Nephron progenitor cell (in vitro differentiated cells): ENCODE measurements around the gene NBPF4.
"Not testable (repeated sequence)": the region's sequence is repeated elsewhere in the genome, so short reads cannot be mapped to it uniquely, and the experiment has no call there.

Experiments
- DNase-seq: peaks from one replicate; pipeline ENCODE4 v3.0.0; 2021
- H3K27ac Mint-ChIP-seq: 2 replicates; pipeline ENCODE4 v1.8.0; 2021; ENCODE audit warnings: mild to moderate bottlenecking, moderate library complexity, mixed read lengths
- H3K27me3 Mint-ChIP-seq: 2 replicates; pipeline ENCODE4 v1.8.0; 2021; ENCODE audit warnings: mild to moderate bottlenecking, low read depth, mixed read lengths; ENCODE audit not compliant: poor library complexity
- H3K36me3 Mint-ChIP-seq: 2 replicates; pipeline ENCODE4 v1.8.0; 2021; ENCODE audit warnings: low read depth, mixed read lengths
- H3K4me1 Mint-ChIP-seq: 2 replicates; pipeline ENCODE4 v1.8.0; 2021; ENCODE audit warnings: mixed read lengths
- H3K4me3 Mint-ChIP-seq: 2 replicates; pipeline ENCODE4 v1.8.0; 2021; ENCODE audit warnings: mild to moderate bottlenecking, moderate library complexity, mixed read lengths
- H3K9me3 Mint-ChIP-seq: 2 replicates; pipeline ENCODE4 v1.8.0; 2021; ENCODE audit warnings: mild to moderate bottlenecking, moderate library complexity, mixed read lengths
- TF ChIP-seq, protein P1 (sequence below): fragments of 200-600 bp; sonication (generic); IDR thresholded peaks from 2 replicates; pipeline ENCODE4 v1.5.0; 2021; ENCODE audit warnings: antibody characterized with exemption

NBPF4 gene

DNA sequence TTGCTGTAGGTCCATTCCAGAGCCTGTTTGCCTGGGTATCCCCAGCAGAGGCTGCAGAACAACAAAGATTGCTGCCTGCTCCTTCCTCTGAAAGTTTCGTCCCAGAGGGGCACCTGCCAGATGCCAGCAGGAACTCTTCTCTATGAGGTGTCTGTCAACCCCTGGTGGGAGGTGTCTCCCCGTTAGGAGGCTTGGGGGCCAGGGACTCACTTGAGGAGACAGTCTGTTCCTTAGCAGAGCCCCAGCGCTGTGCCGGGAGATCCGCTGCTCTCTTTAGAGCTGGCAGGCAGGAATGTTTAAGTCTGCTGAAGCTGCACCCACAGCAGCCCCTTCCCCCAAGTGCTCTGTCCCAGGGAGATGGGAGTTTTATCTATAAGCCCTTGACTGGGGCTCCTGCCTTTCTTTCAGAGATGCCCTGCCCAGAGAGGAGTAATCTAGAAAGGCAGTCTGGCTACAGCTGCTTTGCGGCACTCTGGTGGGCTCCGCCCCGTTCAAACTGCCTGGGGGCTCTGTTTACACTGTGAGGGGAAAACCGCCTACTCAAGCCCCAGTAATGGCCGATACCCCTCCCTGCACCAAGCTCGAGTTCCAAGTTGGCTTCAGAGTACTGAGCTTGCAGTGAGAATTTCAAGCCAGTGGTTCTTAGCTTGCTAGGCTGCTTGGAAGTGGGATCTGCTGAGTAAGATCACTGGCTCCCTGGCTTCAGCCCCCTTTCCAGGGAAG, 35.0 kb downstream of the NBPF4 start:
- TF ChIP-seq, protein P1, sequence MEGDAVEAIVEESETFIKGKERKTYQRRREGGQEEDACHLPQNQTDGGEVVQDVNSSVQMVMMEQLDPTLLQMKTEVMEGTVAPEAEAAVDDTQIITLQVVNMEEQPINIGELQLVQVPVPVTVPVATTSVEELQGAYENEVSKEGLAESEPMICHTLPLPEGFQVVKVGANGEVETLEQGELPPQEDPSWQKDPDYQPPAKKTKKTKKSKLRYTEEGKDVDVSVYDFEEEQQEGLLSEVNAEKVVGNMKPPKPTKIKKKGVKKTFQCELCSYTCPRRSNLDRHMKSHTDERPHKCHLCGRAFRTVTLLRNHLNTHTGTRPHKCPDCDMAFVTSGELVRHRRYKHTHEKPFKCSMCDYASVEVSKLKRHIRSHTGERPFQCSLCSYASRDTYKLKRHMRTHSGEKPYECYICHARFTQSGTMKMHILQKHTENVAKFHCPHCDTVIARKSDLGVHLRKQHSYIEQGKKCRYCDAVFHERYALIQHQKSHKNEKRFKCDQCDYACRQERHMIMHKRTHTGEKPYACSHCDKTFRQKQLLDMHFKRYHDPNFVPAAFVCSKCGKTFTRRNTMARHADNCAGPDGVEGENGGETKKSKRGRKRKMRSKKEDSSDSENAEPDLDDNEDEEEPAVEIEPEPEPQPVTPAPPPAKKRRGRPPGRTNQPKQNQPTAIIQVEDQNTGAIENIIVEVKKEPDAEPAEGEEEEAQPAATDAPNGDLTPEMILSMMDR = no peak
- peaks cover 10% of the 10 kb centered on the region for H3K27me3 Mint-ChIP-seq
- no peak overlapping the region for H3K4me3 Mint-ChIP-seq
- DNase-seq = peak; percentile 19
- H3K36me3 Mint-ChIP-seq = no peaks in the 10 kb centered on the region
- H3K9me3 Mint-ChIP-seq = peaks cover 51% of the 10 kb centered on the region
- H3K27ac Mint-ChIP-seq = no peak overlapping the region
- peaks cover 8% of the 10 kb centered on the region for H3K4me1 Mint-ChIP-seq

DNA sequence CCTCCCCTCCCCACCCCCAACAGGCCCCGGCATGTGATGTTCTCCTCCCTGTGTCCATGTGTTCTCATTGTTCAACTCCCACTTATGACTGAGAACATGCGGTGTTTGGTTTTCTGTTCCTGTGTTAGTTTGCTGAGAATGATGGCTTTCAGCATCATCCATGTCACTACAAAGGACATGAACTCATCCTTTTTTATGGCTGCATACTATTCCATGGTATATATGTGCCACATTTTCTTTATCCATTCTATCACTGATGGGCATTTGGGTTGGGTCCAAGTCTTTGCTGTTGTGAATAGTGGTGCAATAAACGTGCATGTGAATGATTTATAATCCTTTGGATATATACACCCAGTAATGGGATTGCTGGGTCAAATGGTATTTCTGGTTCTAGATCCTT, 40.3 kb downstream of the NBPF4 start:
- H3K4me3 Mint-ChIP-seq, DNase-seq, H3K27ac Mint-ChIP-seq, H3K36me3 Mint-ChIP-seq, H3K27me3 Mint-ChIP-seq: not testable (repeated sequence)
- Mint-ChIP-seq H3K9me3 (peaks cover 49% of the 10 kb centered on the region), H3K4me1 (peaks cover 21% of the 10 kb centered on the region)

DNA sequence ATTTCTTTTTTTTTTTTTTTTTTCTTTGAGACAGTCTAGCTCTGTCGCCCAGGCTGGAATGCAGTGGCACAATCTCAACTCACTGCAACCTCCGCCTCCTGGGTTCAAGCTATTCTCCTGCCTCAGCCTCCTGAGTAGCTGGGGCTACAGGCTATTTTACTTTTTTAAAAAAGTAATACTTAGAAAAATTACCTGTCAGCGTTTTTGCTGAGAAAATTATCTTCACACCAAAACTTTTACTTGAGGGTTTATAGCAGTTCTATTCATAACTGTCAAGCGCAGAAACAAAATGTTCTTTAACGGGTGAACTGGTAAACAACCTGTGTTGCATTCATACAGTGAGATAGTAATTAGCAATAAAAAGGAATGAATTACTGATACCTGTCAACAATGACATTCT, 42.2 kb downstream of the NBPF4 start:
- Mint-ChIP-seq H3K36me3 (peaks cover 21% of the 10 kb centered on the region), H3K9me3 (peaks cover 44% of the 10 kb centered on the region), H3K27me3 (no peaks in the 10 kb centered on the region), H3K4me1 (peaks cover 33% of the 10 kb centered on the region), H3K27ac (no peak overlapping the region), H3K4me3 (peak overlapping the region; percentile 95)
- TF ChIP-seq, protein P1 = no peak
- DNase-seq = no peak

DNA sequence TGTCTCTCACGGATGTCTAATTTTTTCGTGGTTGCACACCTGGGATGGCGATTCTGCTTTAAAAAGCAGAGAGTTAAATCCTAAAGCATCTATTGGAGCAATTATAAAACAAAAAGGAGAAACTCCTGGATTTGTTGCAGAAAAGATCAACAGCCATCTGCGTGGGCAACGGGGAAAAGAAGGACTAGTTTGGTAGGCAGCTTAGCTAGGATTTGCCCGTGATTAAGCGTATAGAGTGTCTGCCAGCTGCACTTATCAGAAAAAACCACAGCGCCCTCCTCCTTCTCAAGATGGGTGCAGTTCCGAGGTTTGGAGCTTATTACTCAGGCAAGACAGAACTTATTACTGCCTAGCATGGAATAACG, 43.2 kb downstream of the NBPF4 start:
- H3K36me3 Mint-ChIP-seq = peaks cover 32% of the 10 kb centered on the region
- H3K9me3 Mint-ChIP-seq = peaks cover 44% of the 10 kb centered on the region
- H3K27ac Mint-ChIP-seq = no peak overlapping the region
- peaks cover 33% of the 10 kb centered on the region for H3K4me1 Mint-ChIP-seq
- H3K27me3 Mint-ChIP-seq = no peaks in the 10 kb centered on the region
- TF ChIP-seq, protein P1 = no peak
- peak overlapping the region; percentile 95 for H3K4me3 Mint-ChIP-seq
- DNase-seq = peak; percentile 6

DNA sequence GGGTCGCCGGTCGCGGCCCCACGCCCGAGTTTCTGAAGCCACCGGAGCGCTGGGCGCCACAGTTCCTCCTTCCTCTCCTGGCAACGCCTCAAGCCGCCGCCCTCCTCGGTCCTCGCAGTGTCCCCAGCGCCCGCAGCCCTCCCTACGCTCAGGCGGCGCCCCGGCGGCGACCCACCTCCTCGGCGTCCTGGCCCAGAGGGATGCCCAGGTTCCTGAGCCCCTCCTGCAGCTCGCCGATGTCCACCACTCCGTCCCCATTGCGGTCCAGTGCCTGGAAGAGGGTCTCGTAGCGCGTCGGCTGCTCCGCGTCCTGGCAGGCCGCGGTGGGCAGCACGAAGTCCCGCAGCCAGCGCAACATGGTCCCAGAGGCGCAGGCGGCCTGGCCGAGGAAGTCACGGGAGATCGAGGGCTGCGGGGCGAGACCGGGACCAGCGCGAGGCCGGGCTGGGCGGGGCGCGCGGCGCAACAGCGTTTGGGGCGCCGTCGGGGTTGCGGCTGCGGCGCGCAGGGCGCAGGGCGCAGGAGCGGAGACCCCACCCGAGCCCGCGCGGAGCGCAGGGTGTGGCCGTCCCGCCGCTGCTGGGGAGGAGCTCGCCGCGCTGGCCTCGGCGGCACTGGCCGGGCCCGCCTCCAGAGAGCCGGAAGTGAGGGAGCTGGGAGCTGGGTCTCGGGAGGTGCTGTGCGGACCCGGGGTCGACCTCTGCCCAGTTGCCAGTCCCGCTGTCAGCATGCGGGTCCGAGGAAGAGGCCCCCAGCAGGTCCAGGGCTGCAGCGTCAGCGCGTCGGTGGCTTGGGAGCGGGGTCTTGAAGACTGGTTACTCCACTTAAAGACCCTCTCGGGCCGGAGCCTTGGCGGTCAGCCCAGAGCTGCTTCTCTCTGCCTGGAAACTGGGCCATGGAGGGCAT, 43.8 kb downstream of the NBPF4 start, which contains the start of gene SLC25A24:
SLC25A24 (minus strand) TSS at position 563 of the 906 bp plus-strand sequence; CDS start at position 358, 205 bp downstream.
- H3K27ac Mint-ChIP-seq = peak within 1 kb of the TSS; percentile 91
- H3K36me3 Mint-ChIP-seq = peaks cover 38% of the 10 kb centered on the region
- H3K27me3 Mint-ChIP-seq = no peaks in the 10 kb centered on the region
- TF ChIP-seq, protein P1 = no peak
- peaks cover 33% of the 10 kb centered on the region for H3K4me1 Mint-ChIP-seq
- peak within 1 kb of the TSS; percentile 95 for H3K4me3 Mint-ChIP-seq
- DNase-seq = peak; percentile 82
- H3K9me3 Mint-ChIP-seq = peaks cover 44% of the 10 kb centered on the region

DNA sequence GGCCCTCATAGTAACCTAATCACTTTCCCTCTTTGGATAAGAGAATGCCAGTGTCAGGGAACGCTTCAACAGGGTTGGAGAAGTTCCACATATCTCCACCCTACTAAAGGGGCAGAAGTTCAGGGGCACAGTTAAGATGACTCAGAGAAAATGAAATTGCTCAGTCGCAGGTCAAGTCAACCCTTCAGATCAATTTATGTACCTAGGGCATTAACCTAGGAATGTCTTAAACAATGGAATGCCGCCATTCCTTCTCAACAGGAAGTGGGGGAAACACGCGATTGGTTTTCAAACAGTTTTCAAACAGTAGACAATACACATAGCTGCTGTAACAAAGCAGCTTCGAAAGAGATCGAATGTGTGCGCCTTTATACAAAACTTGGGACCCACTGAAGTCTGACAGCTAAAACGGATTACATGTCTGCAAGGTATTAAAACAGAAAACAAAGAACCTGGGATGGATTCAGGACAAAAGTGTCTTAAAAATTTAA, 44.6 kb downstream of the NBPF4 start:
- TF ChIP-seq, protein P1 = no peak
- Mint-ChIP-seq H3K27me3 (no peaks in the 10 kb centered on the region), H3K4me1 (peaks cover 33% of the 10 kb centered on the region), H3K9me3 (peaks cover 43% of the 10 kb centered on the region), H3K27ac (peak overlapping the region; percentile 82), H3K36me3 (peaks cover 46% of the 10 kb centered on the region), H3K4me3 (peak overlapping the region; percentile 95)
- no peak for DNase-seq
